Vagina (tissue), 2 donors: ENCODE results near the gene PRM1. TPM values are rescaled to one million over a fixed set of nuclear protein-coding genes. Genes with fewer than 3 reads are reported as not detected.

Source experiments
- DNase-seq, 2 donors: peaks; one replicate each; pipeline ENCODE4 v3.0.0-alpha.2; 2017; ENCODE audit errors: extremely low spot score in 2 of 2
- H3K27ac ChIP-seq: fragments of 200-600 bp; sonication (generic); one replicate; pipeline ENCODE4 v1.5.1; 2019
- H3K27me3 ChIP-seq: fragments of 200-600 bp; sonication (generic); one replicate; pipeline ENCODE4 v1.5.1; 2019
- H3K36me3 ChIP-seq, 2 donors: fragments of 200-600 bp; sonication (generic); one replicate each; pipeline ENCODE4 v1.5.1; 2017 to 2019
- H3K4me1 ChIP-seq: fragments of 200-600 bp; sonication (generic); one replicate; pipeline ENCODE4 v1.5.1; 2019
- H3K4me3 ChIP-seq, 2 donors: fragments of 200-600 bp; sonication (generic); 1 replicate in 1 of 2; 2 replicates in 1 of 2; pipeline ENCODE4 v1.5.1; 2016 to 2019
- H3K9me3 ChIP-seq: fragments of 200-600 bp; sonication (generic); one replicate; pipeline ENCODE4 v1.5.1; 2019
- CTCF ChIP-seq, 3 experiments: fragments of 450-650 bp in 2 of 3; fragments of 200-600 bp in 1 of 3; sonication (generic) in 1 of 3; IDR thresholded peaks; one replicate each; pipeline ENCODE4 v1.5.1; 2017 to 2019; ENCODE audit warnings: antibody characterized with exemption in 3 of 3, mild to moderate bottlenecking in 2 of 3, moderate library complexity in 2 of 3
- POLR2A ChIP-seq, 2 donors: fragments of 450-650 bp; IDR thresholded peaks; one replicate each; pipeline ENCODE4 v1.6.1; 2017; ENCODE audit warnings: antibody characterized with exemption in 2 of 2, mild to moderate bottlenecking in 2 of 2, moderate library complexity in 2 of 2
- POLR2AphosphoS5 ChIP-seq, 2 donors: sonication (generic); formaldehyde crosslinking; IDR thresholded peaks; one replicate each; pipeline ENCODE4 v1.9.0; 2017; ENCODE audit warnings: antibody characterized with exemption in 2 of 2, mild to moderate bottlenecking in 2 of 2, low read depth in 1 of 2; ENCODE audit not compliant: insufficient read depth in 1 of 2
- intact Hi-C: fragments of 100-400 bp; cut with DNase I; formaldehyde crosslinking; loops from one replicate; pipeline ENCODE4 v1.15.1; 2023
- total RNA-seq: library from RNA; depleted of rRNA; stranded (reverse); fragments of >200 nt; gene quantifications from one replicate; pipeline ENCODE4 v1.2.3, GENCODE V29; 2016

The PRM1 gene
- total RNA-seq, 1 donor from 2014 or later, result not detected

- H3K27ac ChIP-seq, result no peak overlapping the region
- no peaks in the 10 kb centered on the region for H3K27me3 ChIP-seq
- H3K36me3 ChIP-seq, result no peaks in the 10 kb centered on the region
- no peaks in the 10 kb centered on the region for H3K9me3 ChIP-seq
- TF ChIP-seq POLR2A (IDR thresholded peaks at IDR 0.05) (no peak), POLR2AphosphoS5 (IDR thresholded peaks at IDR 0.05; ENCODE audit: insufficient read depth in 1 of 2, low read depth in 1 of 2) (no peak), CTCF (IDR thresholded peaks at IDR 0.05) (no peak)
- H3K4me3 ChIP-seq, result no peak overlapping the region
- no peak for DNase-seq
- intact Hi-C loops, result no loop called here
- H3K4me1 ChIP-seq, result no peaks in the 10 kb centered on the region
Measured at GRCh38 chr16:11239644-11240632, 41.2 kb downstream of the PRM1 start.

- H3K9me3 ChIP-seq, result no peaks in the 10 kb centered on the region
- no peak for DNase-seq
- no peak overlapping the region for H3K4me3 ChIP-seq
- intact Hi-C loops, result no loop called here
- H3K27ac ChIP-seq, result no peak overlapping the region
- no peaks in the 10 kb centered on the region for H3K27me3 ChIP-seq
- no peak for TF ChIP-seq POLR2AphosphoS5 (IDR thresholded peaks at IDR 0.05; ENCODE audit: insufficient read depth in 1 of 2, low read depth in 1 of 2)
- TF ChIP-seq POLR2A (IDR thresholded peaks at IDR 0.05), result no peak
- H3K4me1 ChIP-seq, result no peaks in the 10 kb centered on the region
- no peaks in the 10 kb centered on the region for H3K36me3 ChIP-seq
Measured at GRCh38 chr16:11238272-11239202, 42.6 kb downstream of the PRM1 start.

- Histone ChIP-seq H3K27me3 (no peaks in the 10 kb centered on the region), H3K9me3 (no peaks in the 10 kb centered on the region), H3K4me3 (no peak overlapping the region), H3K36me3 (no peaks in the 10 kb centered on the region), H3K4me1 (peaks cover 7% of the 10 kb centered on the region), H3K27ac (no peak overlapping the region)
- no peak for DNase-seq
- no peak for TF ChIP-seq POLR2A (IDR thresholded peaks at IDR 0.05)
- no peak for TF ChIP-seq POLR2AphosphoS5 (IDR thresholded peaks at IDR 0.05; ENCODE audit: insufficient read depth in 1 of 2, low read depth in 1 of 2)
- TF ChIP-seq CTCF (IDR thresholded peaks at IDR 0.05), result no peak
- intact Hi-C loops, result no loop called here
Measured at GRCh38 chr16:11236461-11237254, 44.5 kb downstream of the PRM1 start.

GRCh38 chr16:11235703-11235991 lies 45.5 kb downstream of the PRM1 start:
- Histone ChIP-seq H3K9me3 (no peaks in the 10 kb centered on the region), H3K27ac (no peak overlapping the region), H3K36me3 (no peaks in the 10 kb centered on the region), H3K4me3 (no peak overlapping the region), H3K27me3 (no peaks in the 10 kb centered on the region), H3K4me1 (peaks cover 7% of the 10 kb centered on the region)
- TF ChIP-seq CTCF (IDR thresholded peaks at IDR 0.05) (no peak), POLR2AphosphoS5 (IDR thresholded peaks at IDR 0.05; ENCODE audit: insufficient read depth in 1 of 2, low read depth in 1 of 2) (no peak), POLR2A (IDR thresholded peaks at IDR 0.05) (no peak)
- DNase-seq, result no peak
- intact Hi-C loops, result no loop called here
